ENCODE measurements around the gene CPA1.

Gene CPA1

GRCh38 chr7:130379921-130380860, at the start of gene CPA1:
TSS of gene CPA1 (plus strand) at chr7:130380494. CDS start at chr7:130380521, 27 bp downstream.
- Mint-ChIP-seq H3K4me3 (no peak within 1 kb of the TSS), H3K27ac (no peak within 1 kb of the TSS), H3K9me3 (peaks cover 7% of the 10 kb centered on the region), H3K4me1 (no peaks in the 10 kb centered on the region), H3K36me3 (no peaks in the 10 kb centered on the region), H3K27me3 (peaks cover 3% of the 10 kb centered on the region)
- CTCF ChIA-PET = no interaction called here
- no peak for DNase-seq

- CTCF ChIA-PET = no interaction called here
- Mint-ChIP-seq H3K9me3 (no peaks in the 10 kb centered on the region), H3K4me1 (no peaks in the 10 kb centered on the region), H3K27ac (no peak overlapping the region), H3K4me3 (no peak overlapping the region), H3K27me3 (no peaks in the 10 kb centered on the region), H3K36me3 (no peaks in the 10 kb centered on the region)
- DNase-seq = no peak
Measured at GRCh38 chr7:130332259-130333053, 47.8 kb upstream of the CPA1 start.

GRCh38 chr7:130333832-130334231, 46.5 kb upstream of the CPA1 start:
- H3K4me1 Mint-ChIP-seq = no peaks in the 10 kb centered on the region
- H3K27me3 Mint-ChIP-seq = no peaks in the 10 kb centered on the region
- CTCF ChIA-PET = no interaction called here
- no peak overlapping the region for H3K27ac Mint-ChIP-seq
- no peak for DNase-seq
- no peak overlapping the region for H3K4me3 Mint-ChIP-seq
- H3K36me3 Mint-ChIP-seq = no peaks in the 10 kb centered on the region
- no peaks in the 10 kb centered on the region for H3K9me3 Mint-ChIP-seq

- DNase-seq = no peak
- H3K4me1 Mint-ChIP-seq = no peaks in the 10 kb centered on the region
- H3K9me3 Mint-ChIP-seq = no peaks in the 10 kb centered on the region
- H3K27ac Mint-ChIP-seq = no peak overlapping the region
- CTCF ChIA-PET = no interaction called here
- H3K36me3 Mint-ChIP-seq = no peaks in the 10 kb centered on the region
- no peaks in the 10 kb centered on the region for H3K27me3 Mint-ChIP-seq
- no peak overlapping the region for H3K4me3 Mint-ChIP-seq
Measured at GRCh38 chr7:130334274-130334673, 46.0 kb upstream of the CPA1 start.

GRCh38 chr7:130337410-130337971, 42.8 kb upstream of the CPA1 start:
- Mint-ChIP-seq H3K4me3 (no peak overlapping the region), H3K9me3 (no peaks in the 10 kb centered on the region), H3K27ac (no peak overlapping the region), H3K27me3 (no peaks in the 10 kb centered on the region), H3K36me3 (no peaks in the 10 kb centered on the region), H3K4me1 (no peaks in the 10 kb centered on the region)
- no peak for DNase-seq
- CTCF ChIA-PET = no interaction called here

GRCh38 chr7:130338233-130338632, 42.1 kb upstream of the CPA1 start:
- DNase-seq = no peak
- Mint-ChIP-seq H3K4me3 (no peak overlapping the region), H3K4me1 (no peaks in the 10 kb centered on the region), H3K27me3 (peaks cover 5% of the 10 kb centered on the region), H3K9me3 (no peaks in the 10 kb centered on the region), H3K27ac (no peak overlapping the region), H3K36me3 (no peaks in the 10 kb centered on the region)
- CTCF ChIA-PET = no interaction called here

GRCh38 chr7:130341882-130342281, 38.4 kb upstream of the CPA1 start:
- H3K27me3 Mint-ChIP-seq = peaks cover 7% of the 10 kb centered on the region
- CTCF ChIA-PET = no interaction called here
- no peak overlapping the region for H3K4me3 Mint-ChIP-seq
- no peaks in the 10 kb centered on the region for H3K9me3 Mint-ChIP-seq
- no peaks in the 10 kb centered on the region for H3K4me1 Mint-ChIP-seq
- no peak overlapping the region for H3K27ac Mint-ChIP-seq
- DNase-seq = no peak
- no peaks in the 10 kb centered on the region for H3K36me3 Mint-ChIP-seq

GRCh38 chr7:130342701-130343380, 37.5 kb upstream of the CPA1 start:
- no peak overlapping the region for H3K27ac Mint-ChIP-seq
- H3K4me1 Mint-ChIP-seq = no peaks in the 10 kb centered on the region
- H3K9me3 Mint-ChIP-seq = no peaks in the 10 kb centered on the region

GRCh38 chr7:130344271-130344866, 35.9 kb upstream of the CPA1 start, which contains the start of gene CPA5:
TSS of gene CPA5 (plus strand) at chr7:130344816. CDS start at chr7:130346486, 1,670 bp downstream.
- Mint-ChIP-seq H3K36me3 (no peaks in the 10 kb centered on the region), H3K27ac (no peak within 1 kb of the TSS), H3K9me3 (no peaks in the 10 kb centered on the region), H3K27me3 (peaks cover 7% of the 10 kb centered on the region), H3K4me3 (no peak within 1 kb of the TSS), H3K4me1 (no peaks in the 10 kb centered on the region)
- no peak for DNase-seq
- CTCF ChIA-PET = no interaction called here

More at GRCh38 chr7:130342701-130343380, 37.5 kb upstream of the CPA1 start:
- Mint-ChIP-seq H3K27me3 (peaks cover 7% of the 10 kb centered on the region), H3K36me3 (no peaks in the 10 kb centered on the region), H3K4me3 (no peak overlapping the region)
- CTCF ChIA-PET = no interaction called here
- DNase-seq = no peak

- Mint-ChIP-seq H3K27ac (no peak overlapping the region), H3K4me1 (no peaks in the 10 kb centered on the region), H3K4me3 (no peak overlapping the region), H3K27me3 (peaks cover 7% of the 10 kb centered on the region), H3K36me3 (no peaks in the 10 kb centered on the region), H3K9me3 (no peaks in the 10 kb centered on the region)
- CTCF ChIA-PET = no interaction called here
- no peak for DNase-seq
Measured at GRCh38 chr7:130345136-130345535, 35.2 kb upstream of the CPA1 start.

- CTCF ChIA-PET = no interaction called here
- no peak overlapping the region for H3K27ac Mint-ChIP-seq
- no peaks in the 10 kb centered on the region for H3K9me3 Mint-ChIP-seq
- no peaks in the 10 kb centered on the region for H3K36me3 Mint-ChIP-seq
- H3K4me1 Mint-ChIP-seq = no peaks in the 10 kb centered on the region
- H3K4me3 Mint-ChIP-seq = no peak overlapping the region
- DNase-seq = no peak
- peaks cover 7% of the 10 kb centered on the region for H3K27me3 Mint-ChIP-seq
Measured at GRCh38 chr7:130345725-130346124, 34.6 kb upstream of the CPA1 start.

GRCh38 chr7:130346177-130346905, 34.0 kb upstream of the CPA1 start:
- no peaks in the 10 kb centered on the region for H3K9me3 Mint-ChIP-seq
- H3K4me1 Mint-ChIP-seq = peaks cover 1% of the 10 kb centered on the region
- no peaks in the 10 kb centered on the region for H3K36me3 Mint-ChIP-seq
- peaks cover 10% of the 10 kb centered on the region for H3K27me3 Mint-ChIP-seq
- no peak for DNase-seq
- no peak overlapping the region for H3K27ac Mint-ChIP-seq
- CTCF ChIA-PET = no interaction called here
- no peak overlapping the region for H3K4me3 Mint-ChIP-seq

- Mint-ChIP-seq H3K27ac (no peak overlapping the region), H3K27me3 (peaks cover 14% of the 10 kb centered on the region), H3K4me1 (peaks cover 3% of the 10 kb centered on the region), H3K4me3 (no peak overlapping the region), H3K9me3 (no peaks in the 10 kb centered on the region), H3K36me3 (no peaks in the 10 kb centered on the region)
- CTCF ChIA-PET = no interaction called here
- no peak for DNase-seq
Measured at GRCh38 chr7:130346941-130347340, 33.4 kb upstream of the CPA1 start.
